ENCODE measurements around the gene TSEN54. TPM values are rescaled to one million over a fixed set of nuclear protein-coding genes. Genes with fewer than 3 reads are reported as not detected.

The TSEN54 gene
- total RNA-seq, 4 donors from 2014 or later = 15.8 to 26.5 (median 17.1) TPM

- no peaks in the 10 kb centered on the region for H3K27me3 ChIP-seq
- no peak overlapping the region for H3K4me3 ChIP-seq
- no peaks in the 10 kb centered on the region for H3K36me3 ChIP-seq
- H3K27ac ChIP-seq = no peak overlapping the region
- 93 to 100% methylated on average over 1 to 5 of the region's 8 CpGs for WGBS, 2 donors (ENCODE audit: low coverage in 1 of 2)
- TF ChIP-seq, protein P1, sequence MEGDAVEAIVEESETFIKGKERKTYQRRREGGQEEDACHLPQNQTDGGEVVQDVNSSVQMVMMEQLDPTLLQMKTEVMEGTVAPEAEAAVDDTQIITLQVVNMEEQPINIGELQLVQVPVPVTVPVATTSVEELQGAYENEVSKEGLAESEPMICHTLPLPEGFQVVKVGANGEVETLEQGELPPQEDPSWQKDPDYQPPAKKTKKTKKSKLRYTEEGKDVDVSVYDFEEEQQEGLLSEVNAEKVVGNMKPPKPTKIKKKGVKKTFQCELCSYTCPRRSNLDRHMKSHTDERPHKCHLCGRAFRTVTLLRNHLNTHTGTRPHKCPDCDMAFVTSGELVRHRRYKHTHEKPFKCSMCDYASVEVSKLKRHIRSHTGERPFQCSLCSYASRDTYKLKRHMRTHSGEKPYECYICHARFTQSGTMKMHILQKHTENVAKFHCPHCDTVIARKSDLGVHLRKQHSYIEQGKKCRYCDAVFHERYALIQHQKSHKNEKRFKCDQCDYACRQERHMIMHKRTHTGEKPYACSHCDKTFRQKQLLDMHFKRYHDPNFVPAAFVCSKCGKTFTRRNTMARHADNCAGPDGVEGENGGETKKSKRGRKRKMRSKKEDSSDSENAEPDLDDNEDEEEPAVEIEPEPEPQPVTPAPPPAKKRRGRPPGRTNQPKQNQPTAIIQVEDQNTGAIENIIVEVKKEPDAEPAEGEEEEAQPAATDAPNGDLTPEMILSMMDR (IDR thresholded peaks at IDR 0.05) = no peak
- TF ChIP-seq EP300 (IDR thresholded peaks at IDR 0.05) (no peak), POLR2AphosphoS5 (IDR thresholded peaks at IDR 0.05) (no peak), POLR2A (IDR thresholded peaks at IDR 0.05) (no peak)
- H3K4me1 ChIP-seq = no peaks in the 10 kb centered on the region
- no peaks in the 10 kb centered on the region for H3K9me3 ChIP-seq
- no peak for ATAC-seq
These were observed 19.5 kb downstream of the TSEN54 start for GRCh38 chr17:75535871-75536270.

DNA sequence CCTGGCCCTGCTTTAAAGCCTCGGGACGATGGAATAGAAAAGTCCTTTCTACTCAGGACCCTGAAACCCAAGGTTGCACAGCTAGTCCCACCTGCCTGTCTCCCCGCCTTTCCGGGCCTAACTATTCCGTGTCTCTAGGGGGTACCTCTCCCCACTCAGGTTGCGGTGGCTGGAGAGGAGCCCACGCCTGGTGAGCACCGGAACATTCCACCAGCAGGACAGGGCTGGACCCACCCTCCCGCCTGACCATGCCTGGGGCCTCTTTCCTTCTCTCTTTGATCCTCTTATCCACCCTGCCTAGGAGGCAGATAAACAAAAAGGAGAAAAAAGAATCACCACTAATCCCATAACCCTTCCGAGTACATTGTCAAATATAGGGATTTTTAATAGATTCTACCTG, 20.0 kb downstream of the TSEN54 start:
- Histone ChIP-seq H3K27ac (no peak overlapping the region), H3K4me1 (no peaks in the 10 kb centered on the region), H3K27me3 (no peaks in the 10 kb centered on the region), H3K9me3 (no peaks in the 10 kb centered on the region), H3K4me3 (no peak overlapping the region), H3K36me3 (no peaks in the 10 kb centered on the region)
- TF ChIP-seq POLR2AphosphoS5 (IDR thresholded peaks at IDR 0.05) = no peak
- TF ChIP-seq, protein P1 (IDR thresholded peaks at IDR 0.05) = no peak
- no peak for TF ChIP-seq EP300 (IDR thresholded peaks at IDR 0.05)
- TF ChIP-seq POLR2A (IDR thresholded peaks at IDR 0.05) = no peak
- 70 to 100% methylated on average over 1 to 8 of the region's 10 CpGs for WGBS, 2 donors (ENCODE audit: low coverage in 1 of 2)
- ATAC-seq = no peak

DNA sequence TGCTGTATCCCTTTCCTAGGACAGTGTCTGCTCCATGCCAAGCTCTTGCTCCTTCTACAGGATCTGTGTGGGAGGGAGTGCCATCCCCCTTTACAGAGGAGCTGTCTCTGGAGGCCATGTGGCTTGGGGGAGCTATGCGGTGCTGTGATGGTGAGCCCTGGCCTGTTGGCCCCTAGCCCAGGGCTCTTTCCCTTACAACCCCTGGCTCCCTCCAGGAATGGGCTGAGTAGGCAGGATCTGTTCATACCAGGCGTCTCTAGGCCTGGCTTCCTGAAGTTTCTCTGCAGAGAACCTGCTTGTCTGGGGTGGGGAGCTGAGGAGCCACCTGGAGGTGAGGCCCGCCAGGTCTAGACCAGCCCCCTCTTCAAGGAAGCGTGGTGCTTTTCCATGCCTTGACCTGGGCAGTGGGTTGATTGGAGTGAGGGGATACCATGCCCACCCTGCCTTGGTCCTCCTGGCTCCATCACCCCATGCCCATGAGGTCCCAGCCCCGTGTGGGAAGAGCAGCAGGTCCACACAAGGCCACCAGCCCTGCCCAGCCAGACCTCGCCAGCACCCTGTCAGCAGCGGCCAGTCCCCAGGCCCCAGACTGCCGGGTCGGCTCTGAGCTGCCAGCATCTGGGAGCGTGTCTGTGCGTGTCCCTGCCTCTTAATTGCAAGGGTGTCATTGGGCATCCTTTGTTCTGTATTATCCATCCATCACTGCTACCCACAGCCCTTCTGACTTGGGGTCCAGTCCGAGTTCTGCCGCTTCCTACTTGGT, 23.8 kb downstream of the TSEN54 start:
- WGBS, 2 donors (ENCODE audit: low coverage in 1 of 2) = 87 to 100% methylated on average over 1 to 2 of the region's 13 CpGs
- no peak for ATAC-seq
- TF ChIP-seq POLR2A (IDR thresholded peaks at IDR 0.05) (no peak), EP300 (IDR thresholded peaks at IDR 0.05) (no peak)
- TF ChIP-seq, protein P1 (IDR thresholded peaks at IDR 0.05) = no peak

DNA sequence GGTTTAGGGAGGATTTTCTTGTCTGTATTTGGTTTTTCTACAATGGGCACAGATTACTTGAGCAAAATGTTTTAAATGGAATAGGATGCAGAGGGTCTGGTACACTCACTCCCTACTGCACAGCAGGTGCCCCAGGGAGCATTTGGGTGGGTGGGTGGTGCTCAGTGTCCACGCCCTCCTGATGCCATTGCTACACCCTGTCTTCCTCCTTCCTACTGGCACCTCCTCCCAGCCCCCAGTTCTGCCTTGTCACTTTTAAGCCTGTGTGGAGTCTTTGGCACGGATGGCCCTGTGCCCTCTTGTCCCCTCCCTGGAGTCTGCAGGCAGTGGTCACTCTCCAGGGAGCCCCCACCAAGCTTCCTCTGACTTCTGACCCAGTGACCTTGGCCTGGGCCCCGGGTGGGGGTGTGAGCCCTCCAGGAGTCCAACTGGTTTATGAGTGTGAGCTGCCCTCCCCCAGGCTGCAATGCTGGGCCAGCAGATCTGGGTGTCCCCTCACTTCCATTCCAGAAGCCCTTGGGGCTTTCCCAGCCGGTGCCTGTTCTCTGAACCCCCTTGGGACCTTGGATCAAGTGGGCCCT, 24.7 kb downstream of the TSEN54 start:
- no peak for ATAC-seq
- no peak overlapping the region for H3K27ac ChIP-seq
- H3K9me3 ChIP-seq = no peaks in the 10 kb centered on the region
- H3K4me3 ChIP-seq = no peak overlapping the region
- no peaks in the 10 kb centered on the region for H3K4me1 ChIP-seq
- no peaks in the 10 kb centered on the region for H3K27me3 ChIP-seq
- 67 to 91% methylated on average over 1 to 2 of the region's 4 CpGs for WGBS, 2 donors (ENCODE audit: low coverage in 1 of 2)
- TF ChIP-seq POLR2AphosphoS5 (IDR thresholded peaks at IDR 0.05) = no peak
- no peak for TF ChIP-seq POLR2A (IDR thresholded peaks at IDR 0.05)
- TF ChIP-seq, protein P1 (IDR thresholded peaks at IDR 0.05) = no peak
- no peak for TF ChIP-seq EP300 (IDR thresholded peaks at IDR 0.05)
- H3K36me3 ChIP-seq = no peaks in the 10 kb centered on the region

More for the DNA sequence above, 23.8 kb downstream of the TSEN54 start:
- no peak overlapping the region for H3K27ac ChIP-seq
- H3K4me3 ChIP-seq = no peak overlapping the region
- H3K4me1 ChIP-seq = no peaks in the 10 kb centered on the region
- no peaks in the 10 kb centered on the region for H3K36me3 ChIP-seq
- H3K27me3 ChIP-seq = no peaks in the 10 kb centered on the region
- no peaks in the 10 kb centered on the region for H3K9me3 ChIP-seq

GRCh38 chr17:75542229-75542628, 25.9 kb downstream of the TSEN54 start:
- no peak for TF ChIP-seq POLR2A (IDR thresholded peaks at IDR 0.05)
- no peak for TF ChIP-seq POLR2AphosphoS5 (IDR thresholded peaks at IDR 0.05)
- TF ChIP-seq, protein P1 (IDR thresholded peaks at IDR 0.05) = no peak
- no peak for TF ChIP-seq EP300 (IDR thresholded peaks at IDR 0.05)
- Histone ChIP-seq H3K4me3 (no peak overlapping the region), H3K36me3 (no peaks in the 10 kb centered on the region), H3K27me3 (no peaks in the 10 kb centered on the region), H3K27ac (no peak overlapping the region), H3K9me3 (no peaks in the 10 kb centered on the region), H3K4me1 (no peaks in the 10 kb centered on the region)
- no peak for ATAC-seq
- 91 to 100% methylated on average over 1 to 4 of the region's 8 CpGs for WGBS, 2 donors (ENCODE audit: low coverage in 1 of 2)
